Muscle of back (tissue), 11 donors: Measurements from ENCODE around the gene SLC25A10. TPM values are rescaled to one million over a fixed set of nuclear protein-coding genes. Genes with fewer than 3 reads are reported as not detected.

ENCODE experiments used
- DNase-seq, 3 donors: peaks; one replicate each; pipeline versions ENCODE4 v3.0.0 to v3.0.0-alpha.2; 2013
- polyA plus RNA-seq, 10 donors: library from polyadenylated mRNA; unstranded; fragments of 120-200 nt; gene quantifications; one replicate each; pipeline ENCODE4 v1.2.1, GENCODE V29; 2013; ENCODE audit not compliant: insufficient read length in 10 of 10

The SLC25A10 gene
- polyA plus RNA-seq, 10 donors: 1.7 to 4.9 (median 3.7) TPM

GRCh38 chr17:81685108-81685507 lies 27.0 kb upstream of the SLC25A10 start:
- no peak for DNase-seq

- no peak for DNase-seq
These were observed 25.5 kb upstream of the SLC25A10 start for GRCh38 chr17:81686614-81687013.

DNA sequence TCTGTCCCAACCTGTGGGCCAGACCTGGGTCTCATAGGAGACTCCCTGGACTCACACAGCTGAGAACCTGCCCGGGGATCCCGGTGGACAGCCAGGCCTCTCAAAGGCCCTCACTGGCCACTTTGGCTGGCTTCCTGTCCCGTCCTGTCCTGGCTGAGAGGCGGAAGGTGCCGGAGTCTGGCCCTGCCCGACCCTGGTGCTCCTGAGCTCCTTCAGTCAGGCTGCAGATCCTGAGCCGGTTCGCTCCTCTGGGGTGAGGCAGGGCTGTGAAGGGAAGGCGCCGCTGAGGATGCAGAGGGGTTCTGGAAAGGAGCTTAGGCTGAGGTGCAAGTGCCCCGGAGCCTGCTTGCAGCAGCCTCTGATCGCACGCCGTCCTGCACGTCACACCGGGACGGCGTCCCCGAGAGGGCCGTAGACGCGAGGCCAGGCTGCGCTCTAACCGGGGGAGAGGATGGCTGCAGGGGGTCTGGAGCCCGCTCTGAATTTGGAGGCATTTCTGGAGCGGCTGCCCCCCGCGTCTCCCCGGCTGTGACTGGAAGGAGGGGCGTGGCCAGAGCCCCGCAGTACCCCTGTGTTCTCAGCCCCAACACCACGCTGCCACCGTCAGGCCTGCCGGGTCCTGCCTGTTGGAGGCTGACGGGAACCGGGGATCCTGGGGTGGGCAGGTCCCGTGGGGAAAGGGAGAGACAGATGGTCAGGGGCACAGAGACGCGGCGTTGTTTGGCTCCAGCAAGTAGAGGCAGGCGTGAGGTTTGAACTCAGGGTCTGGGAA lies 24.1 kb upstream of the SLC25A10 start:
- no peak for DNase-seq

- DNase-seq: no peak
These were observed 23.5 kb upstream of the SLC25A10 start for GRCh38 chr17:81688616-81689015.

DNA sequence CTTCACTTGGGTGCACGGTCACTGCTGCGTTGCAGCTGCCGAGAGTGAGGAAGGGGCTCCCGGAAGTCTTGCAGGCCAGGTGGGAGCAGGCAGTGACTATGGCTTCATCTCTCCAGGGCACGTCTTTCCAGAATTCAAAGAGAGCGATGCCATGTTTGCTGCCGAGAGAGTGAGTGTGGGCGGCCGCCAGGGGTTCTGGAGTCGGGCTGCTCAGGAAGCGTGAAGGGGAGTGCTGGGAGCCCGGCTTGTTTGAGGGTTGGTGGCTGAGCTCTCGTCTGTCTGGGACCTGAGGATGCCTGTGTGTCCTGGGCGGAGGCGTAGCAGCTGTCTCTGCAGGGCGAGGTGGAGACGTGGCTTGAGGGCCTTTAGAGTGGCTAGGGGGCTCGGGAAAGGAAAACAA lies 22.0 kb upstream of the SLC25A10 start:
- no peak for DNase-seq

GRCh38 chr17:81690549-81690948 lies 21.5 kb upstream of the SLC25A10 start:
- DNase-seq: no peak

DNA sequence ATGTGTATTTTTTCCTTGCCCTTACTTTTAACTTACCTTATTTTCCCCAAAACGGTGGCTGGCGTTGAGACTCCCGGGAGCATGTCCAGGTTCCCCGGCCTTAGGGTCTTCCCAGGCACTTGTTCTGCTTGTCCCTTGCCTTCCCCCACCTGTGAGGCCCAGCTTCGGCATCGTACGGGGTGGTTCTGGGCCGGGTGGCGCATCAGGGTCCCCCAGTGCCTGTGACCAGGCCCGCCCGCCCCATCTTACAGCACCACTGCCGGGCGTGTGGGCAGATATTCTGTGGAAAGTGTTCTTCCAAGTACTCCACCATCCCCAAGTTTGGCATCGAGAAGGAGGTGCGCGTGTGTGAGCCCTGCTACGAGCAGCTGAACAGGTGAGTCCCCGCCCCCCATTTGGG lies 20.9 kb upstream of the SLC25A10 start:
- DNase-seq: no peak

GRCh38 chr17:81691608-81692007 lies 20.5 kb upstream of the SLC25A10 start:
- no peak for DNase-seq

DNA sequence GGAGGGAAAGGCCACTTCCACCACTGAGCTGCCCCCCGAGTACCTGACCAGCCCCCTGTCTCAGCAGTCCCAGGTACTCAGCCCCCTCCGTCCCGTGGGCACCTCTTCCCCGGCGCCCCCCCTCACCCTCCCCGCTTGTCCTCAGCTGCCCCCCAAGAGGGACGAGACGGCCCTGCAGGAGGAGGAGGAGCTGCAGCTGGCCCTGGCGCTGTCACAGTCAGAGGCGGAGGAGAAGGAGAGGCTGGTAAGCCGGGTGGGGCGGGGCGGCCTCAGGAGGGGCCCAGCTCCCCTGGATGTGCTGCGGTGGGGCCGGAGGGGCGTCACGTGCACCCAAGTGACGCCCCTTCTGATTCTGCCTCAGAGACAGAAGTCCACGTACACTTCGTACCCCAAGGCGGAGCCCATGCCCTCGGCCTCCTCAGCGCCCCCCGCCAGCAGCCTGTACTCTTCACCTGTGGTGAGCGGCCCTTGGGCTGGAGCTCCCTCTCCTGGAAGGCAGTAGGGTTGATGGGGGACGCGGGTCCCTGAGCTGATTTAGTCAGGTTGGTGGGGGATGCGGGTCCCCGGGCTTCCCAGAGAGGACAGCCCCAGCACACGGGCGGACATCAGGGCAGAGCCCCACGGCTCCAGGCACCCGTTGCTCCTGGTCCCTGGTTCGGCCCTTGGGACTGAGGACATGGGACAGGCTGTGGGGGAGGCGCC lies 18.4 kb upstream of the SLC25A10 start:
- DNase-seq: no peak

GRCh38 chr17:81694810-81695209 lies 17.3 kb upstream of the SLC25A10 start:
- no peak for DNase-seq

DNA sequence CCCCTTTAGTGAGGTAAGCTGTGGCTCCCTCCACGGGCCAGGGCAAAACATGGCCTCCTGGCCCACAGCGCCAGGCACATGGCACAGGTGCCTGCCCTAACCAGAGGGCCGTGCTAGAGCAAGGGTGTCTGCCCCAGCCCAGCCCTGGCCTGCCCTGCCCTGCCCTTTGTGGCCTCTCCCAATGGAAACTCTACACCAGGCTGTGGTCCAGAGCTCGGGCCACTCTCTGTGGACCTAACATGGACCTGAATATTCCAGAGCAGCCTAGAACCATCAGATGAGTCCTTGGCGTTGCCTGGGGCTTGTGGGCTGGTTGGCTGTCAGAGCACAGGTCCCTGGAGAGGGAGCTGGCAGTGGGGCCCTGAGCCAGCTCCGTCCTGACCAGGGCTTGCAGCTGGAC lies 16.9 kb upstream of the SLC25A10 start:
- no peak for DNase-seq

GRCh38 chr17:81695801-81696200 lies 16.3 kb upstream of the SLC25A10 start:
- DNase-seq: no peak

- DNase-seq: no peak
These were observed 15.7 kb upstream of the SLC25A10 start for GRCh38 chr17:81696218-81696941.

GRCh38 chr17:81697261-81698044 lies 14.6 kb upstream of the SLC25A10 start:
- no peak for DNase-seq

DNA sequence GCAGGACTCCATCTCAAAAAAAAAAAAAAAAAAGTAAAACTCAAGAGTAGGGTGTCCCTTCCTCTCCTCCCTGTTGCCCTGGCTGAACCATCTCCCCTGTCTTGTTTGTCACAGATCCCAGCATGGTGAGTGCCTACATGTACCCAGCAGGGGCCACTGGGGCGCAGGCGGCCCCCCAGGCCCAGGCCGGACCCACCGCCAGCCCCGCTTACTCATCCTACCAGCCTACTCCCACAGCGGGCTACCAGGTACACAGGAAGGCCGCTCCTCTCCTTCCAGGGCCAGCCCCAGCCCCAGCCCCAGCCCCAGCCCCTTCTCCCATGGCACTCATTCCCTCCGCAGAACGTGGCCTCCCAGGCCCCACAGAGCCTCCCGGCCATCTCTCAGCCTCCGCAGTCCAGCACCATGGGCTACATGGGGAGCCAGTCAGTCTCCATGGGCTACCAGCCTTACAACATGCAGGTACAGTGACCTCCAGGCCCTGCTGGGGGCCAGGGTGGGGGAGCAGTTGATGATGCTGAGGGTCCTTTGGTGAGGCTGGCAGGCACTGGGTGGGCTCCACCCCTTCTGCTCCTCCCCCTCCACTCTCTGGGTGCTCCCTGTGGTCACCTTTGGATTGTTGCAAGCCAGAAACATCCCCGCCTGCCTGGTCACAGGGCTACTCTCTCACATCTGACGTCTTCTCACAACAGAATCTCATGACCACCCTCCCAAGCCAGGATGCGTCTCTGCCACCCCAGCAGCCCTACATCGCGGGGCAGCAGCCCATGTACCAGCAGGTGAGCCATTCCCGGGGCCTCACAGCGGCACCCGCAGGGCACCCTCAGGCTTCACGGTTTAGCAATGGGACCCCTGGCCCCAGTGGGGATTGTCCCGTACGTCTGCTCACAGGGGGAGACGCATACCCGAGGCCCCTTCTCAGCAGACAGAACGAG lies 11.5 kb upstream of the SLC25A10 start:
- DNase-seq: no peak

DNA sequence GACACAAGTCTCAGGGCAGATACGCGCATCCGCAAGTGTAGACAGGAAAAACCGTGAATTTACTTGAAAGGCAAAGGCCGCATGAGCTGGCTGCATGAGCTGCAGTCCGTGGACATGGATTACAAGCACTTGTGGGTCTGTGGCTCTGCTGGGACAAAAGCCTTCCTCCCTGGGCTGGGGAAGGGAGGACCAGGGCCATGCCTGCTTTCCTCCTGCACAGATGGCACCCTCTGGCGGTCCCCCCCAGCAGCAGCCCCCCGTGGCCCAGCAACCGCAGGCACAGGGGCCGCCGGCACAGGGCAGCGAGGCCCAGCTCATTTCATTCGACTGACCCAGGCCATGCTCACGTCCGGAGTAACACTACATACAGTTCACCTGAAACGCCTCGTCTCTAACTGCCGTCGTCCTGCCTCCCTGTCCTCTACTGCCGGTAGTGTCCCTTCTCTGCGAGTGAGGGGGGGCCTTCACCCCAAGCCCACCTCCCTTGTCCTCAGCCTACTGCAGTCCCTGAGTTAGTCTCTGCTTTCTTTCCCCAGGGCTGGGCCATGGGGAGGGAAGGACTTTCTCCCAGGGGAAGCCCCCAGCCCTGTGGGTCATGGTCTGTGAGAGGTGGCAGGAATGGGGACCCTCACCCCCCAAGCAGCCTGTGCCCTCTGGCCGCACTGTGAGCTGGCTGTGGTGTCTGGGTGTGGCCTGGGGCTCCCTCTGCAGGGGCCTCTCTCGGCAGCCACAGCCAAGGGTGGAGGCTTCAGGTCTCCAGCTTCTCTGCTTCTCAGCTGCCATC lies 10.6 kb upstream of the SLC25A10 start:
- DNase-seq: no peak

DNA sequence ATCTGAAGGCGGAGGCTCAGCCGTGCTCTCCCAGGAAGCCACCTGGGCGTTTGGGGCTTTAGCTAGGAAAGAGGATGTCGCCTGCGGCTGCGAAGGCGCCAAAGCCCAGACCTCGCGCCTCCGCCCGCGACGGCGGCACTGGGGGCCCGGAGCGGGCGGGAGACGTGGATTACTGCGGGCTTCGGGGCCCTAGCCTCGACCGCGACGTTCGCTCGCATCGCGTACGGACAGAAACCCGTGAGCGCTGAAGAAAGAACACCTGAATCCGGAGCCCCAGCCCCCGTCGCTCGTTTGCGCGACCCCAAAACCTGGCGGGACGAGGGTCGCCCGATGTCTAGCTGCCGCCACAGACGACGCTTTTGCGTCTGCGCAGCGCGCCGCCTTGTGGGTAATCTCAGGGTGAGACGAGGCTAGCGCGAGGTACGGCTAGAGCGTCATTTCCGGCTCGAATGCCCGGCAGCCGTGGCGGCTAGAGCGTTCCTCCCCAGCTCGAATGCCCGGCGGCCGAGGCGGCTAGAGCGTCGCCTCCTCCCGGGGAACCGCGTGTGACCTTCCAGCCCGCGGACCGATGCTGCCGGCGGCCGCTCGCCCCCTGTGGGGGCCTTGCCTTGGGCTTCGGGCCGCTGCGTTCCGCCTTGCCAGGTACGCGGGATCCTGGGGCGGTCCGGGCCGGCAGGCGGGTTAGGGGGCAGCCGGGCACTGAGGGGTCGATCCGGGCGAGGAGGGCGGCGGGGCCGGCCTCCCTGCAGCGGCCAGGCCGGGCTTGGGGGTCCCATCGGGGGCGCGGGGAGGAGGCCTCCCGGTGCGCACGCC lies 8.9 kb upstream of the SLC25A10 start, which contains the start of gene MRPL12:
Gene MRPL12, plus strand, starts transcription at position 434 of the 813 bp plus-strand sequence. Its CDS starts 135 bp downstream, at position 569.
- peak; percentile 91 to 98 (median 95) for DNase-seq

- DNase-seq: no peak
These were observed 8.1 kb upstream of the SLC25A10 start for GRCh38 chr17:81703747-81704654.
